Neural progenitor cell (in vitro differentiated cells): ENCODE data around the gene TIMP2.

Experiments
- CTCF ChIP-seq: fragments of 200-600 bp; sonication (generic); IDR thresholded peaks from 2 replicates; pipeline ENCODE4 v1.5.1; 2017; ENCODE audit warnings: antibody characterized with exemption, mild to moderate bottlenecking
- EZH2 ChIP-seq: fragments of 200-600 bp; sonication (generic); IDR thresholded peaks from 2 replicates; pipeline ENCODE4 v1.6.1; 2017; ENCODE audit warnings: antibody characterized with exemption, mild to moderate bottlenecking, moderate library complexity
- EZH2phosphoT487 ChIP-seq: fragments of 200-600 bp; sonication (generic); IDR thresholded peaks from 2 replicates; pipeline ENCODE4 v1.6.1; 2017; ENCODE audit warnings: antibody characterized with exemption

GRCh38 chr17:78859051-78859450, 66.1 kb downstream of the TIMP2 start:
- TF ChIP-seq CTCF (no peak), EZH2 (no peak), EZH2phosphoT487 (no peak)
